Hematopoietic multipotent progenitor cell (in vitro differentiated cells): ENCODE data around the gene CNR2. TPM values are rescaled to one million over a fixed set of nuclear protein-coding genes. Genes with fewer than 3 reads are reported as not detected.
"Not testable (repeated sequence)": the region's sequence is repeated elsewhere in the genome, so short reads cannot be mapped to it uniquely, and the experiment has no call there.

Experiments used
- DNase-seq, 3 donors: peaks; one replicate each; pipeline ENCODE4 v3.0.0-alpha.2; 2011 to 2015; ENCODE audit warnings: low read depth in 2 of 3, low spot score in 2 of 3
- total RNA-seq: library from RNA; depleted of rRNA; stranded (reverse); fragments of >200 nt; gene quantifications from one replicate; pipeline ENCODE4 v1.2.3, GENCODE V29; 2012

The CNR2 gene
- total RNA-seq, 1 donor = 1.3 TPM

- no peak for DNase-seq
Observed at GRCh38 chr1:23895993-23896392, 17.2 kb downstream of the CNR2 start.

- DNase-seq = no peak
Observed at GRCh38 chr1:23895082-23895481, 18.1 kb downstream of the CNR2 start.

- DNase-seq = no peak
Observed at GRCh38 chr1:23889074-23889473, 24.1 kb downstream of the CNR2 start.

GRCh38 chr1:23885222-23885621 lies 27.9 kb downstream of the CNR2 start:
- no peak for DNase-seq

- DNase-seq = no peak
Observed at GRCh38 chr1:23882746-23883145, 30.4 kb downstream of the CNR2 start.

GRCh38 chr1:23879809-23880208 lies 33.4 kb downstream of the CNR2 start:
- no peak for DNase-seq

- no peak for DNase-seq
Observed at GRCh38 chr1:23878668-23879067, 34.5 kb downstream of the CNR2 start.

GRCh38 chr1:23875382-23875781 lies 37.8 kb downstream of the CNR2 start:
- DNase-seq = no peak

- DNase-seq = no peak
Observed at GRCh38 chr1:23872421-23872820, 40.7 kb downstream of the CNR2 start.

GRCh38 chr1:23869051-23869450 lies 44.1 kb downstream of the CNR2 start:
- DNase-seq = no peak

- DNase-seq = peak in 1 of 3 donors; percentile 27
Observed at GRCh38 chr1:23868557-23869016, 44.6 kb downstream of the CNR2 start.

- peak; percentile 91 to 97 (median 96) for DNase-seq
Observed at GRCh38 chr1:23867895-23868556, 45.1 kb downstream of the CNR2 start, which contains the start of gene FUCA1. Gene FUCA1, minus strand, starts transcription at chr1:23868290. Its CDS starts 4 bp downstream, at chr1:23868286.

GRCh38 chr1:23867542-23867894 lies 45.6 kb downstream of the CNR2 start:
- no peak for DNase-seq

GRCh38 chr1:23865543-23865930 lies 47.6 kb downstream of the CNR2 start:
- no peak for DNase-seq

- no peak for DNase-seq
Observed at GRCh38 chr1:23864801-23865542, 48.2 kb downstream of the CNR2 start.

GRCh38 chr1:23862640-23863039 lies 50.5 kb downstream of the CNR2 start:
- DNase-seq = no peak

GRCh38 chr1:23854568-23854967 lies 58.6 kb downstream of the CNR2 start:
- DNase-seq = peak in 1 of 3 donors; percentile 34

GRCh38 chr1:23853124-23853523 lies 60.0 kb downstream of the CNR2 start:
- not testable (repeated sequence) for DNase-seq

- not testable (repeated sequence) for DNase-seq
Observed at GRCh38 chr1:23851406-23851805, 61.8 kb downstream of the CNR2 start.

GRCh38 chr1:23848673-23849616 lies 64.2 kb downstream of the CNR2 start:
- DNase-seq = no peak

- DNase-seq = not testable (repeated sequence)
Observed at GRCh38 chr1:23847482-23848095, 65.6 kb downstream of the CNR2 start.
